ENCODE results near the gene GJD2. TPM values are rescaled to one million over a fixed set of nuclear protein-coding genes. Genes with fewer than 3 reads are reported as not detected.

The GJD2 gene
- total RNA-seq, 1 experiment from 2014 or later = not detected

GRCh38 chr15:34738002-34738401, 16.8 kb downstream of the GJD2 start:
- Mint-ChIP-seq H3K4me1 (peaks cover 0 to 9% of the 10 kb centered on the region in 2 experiments; a peak in 2 of 4 replicates), H3K27me3 (ENCODE audit: low read depth) (peaks cover 9% of the 10 kb centered on the region), H3K4me3 (no peak overlapping the region), H3K9me3 (no peaks in the 10 kb centered on the region), H3K27ac (no peak overlapping the region), H3K36me3 (ENCODE audit: insufficient read depth in 1 of 3, low read depth in 3 of 3) (no peaks in the 10 kb centered on the region)
- H4K8ac ChIP-seq (replicated peaks; ENCODE audit: insufficient read length, low read depth, low read length) = no peak overlapping the region
- no peak overlapping the region for H2BK120ac ChIP-seq (ENCODE audit: low read depth, low read length, poor library complexity, severe bottlenecking)
- no peak overlapping the region for H3K4ac ChIP-seq (ENCODE audit: low read depth, low read length)
- no peaks in the 10 kb centered on the region for H3K9me3 ChIP-seq (ENCODE audit: control insufficient read depth, low read depth, low read length)
- H3K27me3 ChIP-seq (ENCODE audit: insufficient read depth, low read length) = no peaks in the 10 kb centered on the region
- H2AK5ac ChIP-seq (ENCODE audit: insufficient read length, low read length) = no peak overlapping the region
- no peak overlapping the region for H2BK20ac ChIP-seq (ENCODE audit: low read depth, low read length, poor library complexity, severe bottlenecking)
- H3T11ph ChIP-seq (ENCODE audit: low read length) = no peak overlapping the region
- no peaks in the 10 kb centered on the region; the same call in 1 of the 2 replicates for H3K79me2 ChIP-seq (ENCODE audit: insufficient read depth, low read length)
- no peak overlapping the region for H3K14ac ChIP-seq (ENCODE audit: insufficient read depth, low read length)
- no peak for TF ChIP-seq CTCF (conservative IDR thresholded peaks at IDR 0.05)
- no peak overlapping the region for H3K23ac ChIP-seq (ENCODE audit: insufficient read length, low read depth, low read length)
- H3K56ac ChIP-seq (ENCODE audit: insufficient read length, low read depth, low read length) = no peak overlapping the region
- H3K9ac ChIP-seq (ENCODE audit: extremely low read depth, insufficient read length, low read length) = no peak overlapping the region
- no peak overlapping the region for H2AFZ ChIP-seq (ENCODE audit: low read length)
- no peak overlapping the region for H3K4me2 ChIP-seq (ENCODE audit: insufficient read depth, insufficient read length, low read length)
- no peak overlapping the region for H3K18ac ChIP-seq (ENCODE audit: insufficient read length, low read depth, low read length)
- no peaks in the 10 kb centered on the region for H3K79me1 ChIP-seq (ENCODE audit: insufficient read depth, low read depth, low read length, poor library complexity, severe bottlenecking)
- no peak overlapping the region for H4K91ac ChIP-seq (ENCODE audit: insufficient read length, low read depth, low read length)
- no peaks in the 10 kb centered on the region for H3K4me1 ChIP-seq (ENCODE audit: insufficient read depth, low read length)
- no CpG with 5 or more reads among the region's 2 CpGs for WGBS (ENCODE audit: extremely low coverage, insufficient read length, low lambda C conversion rate)
- no peak overlapping the region for H4K5ac ChIP-seq (ENCODE audit: insufficient read length, low read depth, low read length)
- H4K20me1 ChIP-seq (ENCODE audit: control insufficient read depth, insufficient read depth, insufficient read length) = no peaks in the 10 kb centered on the region
- no peak overlapping the region for H2BK15ac ChIP-seq (ENCODE audit: low read depth, low read length)
- DNase-seq = no peak
- H3K27ac ChIP-seq (ENCODE audit: insufficient read length, low read depth, low read length) = no peak overlapping the region
- no peak overlapping the region for H2BK12ac ChIP-seq (ENCODE audit: insufficient read length, low read depth, low read length)
- no peaks in the 10 kb centered on the region for H3K23me2 ChIP-seq (ENCODE audit: insufficient read length, low read depth, low read length, poor library complexity, severe bottlenecking)
- H2BK5ac ChIP-seq (ENCODE audit: insufficient read length, low read length) = no peak overlapping the region
